Nucleus accumbens (tissue), 56 donors: ENCODE data around the gene DTNBP1.

Source experiments
- DNase-seq, 56 donors: peaks; one replicate each; lab custom pipeline; 2025; lab: John Stamatoyannopoulos, UW

The DTNBP1 gene

GRCh38 chr6:15626878-15627674, 35.8 kb downstream of the DTNBP1 start:
- peak in 1 of 56 donors; percentile 11 for DNase-seq

GRCh38 chr6:15626160-15626559, 36.7 kb downstream of the DTNBP1 start:
- no peak for DNase-seq

GRCh38 chr6:15623276-15624116, 39.3 kb downstream of the DTNBP1 start:
- peak in 1 of 56 donors; percentile 4 for DNase-seq

GRCh38 chr6:15622045-15622740, 40.6 kb downstream of the DTNBP1 start:
- DNase-seq, result no peak

GRCh38 chr6:15621203-15622044, 41.4 kb downstream of the DTNBP1 start:
- DNase-seq, result peak in 3 of 56 donors; percentile 7 to 28 (median 10)

GRCh38 chr6:15620611-15621010, 42.2 kb downstream of the DTNBP1 start:
- no peak for DNase-seq

- DNase-seq, result no peak
Measured at GRCh38 chr6:15619330-15619729, 43.5 kb downstream of the DTNBP1 start.

- DNase-seq, result no peak
Measured at GRCh38 chr6:15618685-15619084, 44.1 kb downstream of the DTNBP1 start.

GRCh38 chr6:15616261-15616660, 46.6 kb downstream of the DTNBP1 start:
- DNase-seq, result no peak

- no peak for DNase-seq
Measured at GRCh38 chr6:15615802-15616201, 47.0 kb downstream of the DTNBP1 start.

GRCh38 chr6:15614277-15614676, 48.6 kb downstream of the DTNBP1 start:
- no peak for DNase-seq

GRCh38 chr6:15608396-15608795, 54.4 kb downstream of the DTNBP1 start:
- DNase-seq, result peak in 6 of 56 donors; percentile 5 to 52 (median 28)

GRCh38 chr6:15607603-15608002, 55.2 kb downstream of the DTNBP1 start:
- DNase-seq, result no peak

GRCh38 chr6:15606347-15606746, 56.5 kb downstream of the DTNBP1 start:
- peak in 1 of 56 donors; percentile 3 for DNase-seq

GRCh38 chr6:15604843-15605242, 58.0 kb downstream of the DTNBP1 start:
- DNase-seq, result no peak

- no peak for DNase-seq
Measured at GRCh38 chr6:15602154-15602553, 60.7 kb downstream of the DTNBP1 start.

- DNase-seq, result no peak
Measured at GRCh38 chr6:15598273-15598798, 64.5 kb downstream of the DTNBP1 start.

GRCh38 chr6:15596186-15596896, 66.5 kb downstream of the DTNBP1 start:
- no peak for DNase-seq
